ENCODE data around the gene MAFF.

The MAFF gene

DNA sequence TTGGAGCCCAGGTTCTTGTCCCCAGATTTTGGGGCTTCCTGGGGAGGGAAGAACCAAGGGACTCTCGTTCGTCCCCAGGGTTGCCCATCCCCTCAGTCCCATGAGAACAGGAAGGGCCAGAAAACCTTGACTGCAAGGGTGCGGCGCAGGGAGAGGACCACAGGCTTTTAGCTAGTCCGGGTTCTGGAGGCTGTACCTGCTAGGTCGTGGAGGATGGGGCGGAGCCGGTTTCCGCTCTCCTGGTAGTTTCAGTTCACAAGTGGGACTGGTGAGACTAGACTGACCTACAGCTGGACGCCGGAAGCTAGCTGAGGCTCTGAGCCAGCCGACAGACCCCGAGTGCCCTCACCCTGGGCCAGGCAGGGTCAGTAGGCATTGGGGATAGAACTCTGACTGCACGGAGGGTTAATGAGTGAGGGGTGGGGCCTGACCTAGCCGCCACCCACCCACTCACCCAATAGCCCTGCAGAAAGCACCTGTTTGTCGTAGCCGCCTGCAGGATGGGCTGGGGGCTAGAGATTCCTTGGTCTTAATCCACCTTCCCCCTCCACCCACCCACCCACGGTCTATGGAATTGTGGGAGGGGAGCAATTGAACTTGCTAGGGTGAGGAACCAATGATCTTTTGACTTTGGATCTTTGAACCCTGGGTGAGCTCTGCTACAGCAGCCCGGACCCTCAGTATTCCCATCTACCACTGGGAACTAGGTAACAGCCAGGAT is 1.5 kb downstream of the MAFF start:
- no peak for DNase-seq

DNA sequence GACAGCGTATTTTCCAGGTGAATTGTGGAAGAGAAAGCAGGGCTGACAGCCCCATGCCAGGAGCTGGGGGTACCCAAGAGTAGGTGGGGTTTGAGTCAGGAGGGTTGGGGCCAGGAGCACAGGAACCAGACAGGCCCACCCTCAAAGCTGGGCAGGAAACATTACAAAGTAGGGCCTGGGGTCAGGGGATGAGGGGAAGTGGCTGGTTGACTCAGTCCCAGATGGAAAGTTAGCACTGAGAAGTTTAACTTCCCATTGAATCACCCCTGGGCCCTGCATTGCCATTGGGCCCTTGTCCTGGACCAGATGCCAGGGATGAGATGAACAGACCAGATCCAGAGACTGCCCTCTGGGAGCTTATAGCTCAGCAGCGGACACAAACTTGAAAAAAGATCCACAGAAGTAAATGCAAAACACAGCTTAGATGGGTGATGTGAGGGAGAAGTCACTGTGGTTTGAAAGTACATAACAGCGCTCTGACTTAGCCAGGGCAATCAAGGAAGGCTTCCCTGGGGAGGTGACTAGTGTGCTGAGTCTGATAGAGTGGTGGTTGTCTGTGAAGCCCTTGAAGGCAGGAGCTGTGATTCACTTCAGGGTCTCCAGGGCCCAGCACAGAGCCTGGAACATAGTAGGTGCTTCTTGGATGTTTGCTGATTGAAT is 2.2 kb downstream of the MAFF start:
- DNase-seq = no peak

DNA sequence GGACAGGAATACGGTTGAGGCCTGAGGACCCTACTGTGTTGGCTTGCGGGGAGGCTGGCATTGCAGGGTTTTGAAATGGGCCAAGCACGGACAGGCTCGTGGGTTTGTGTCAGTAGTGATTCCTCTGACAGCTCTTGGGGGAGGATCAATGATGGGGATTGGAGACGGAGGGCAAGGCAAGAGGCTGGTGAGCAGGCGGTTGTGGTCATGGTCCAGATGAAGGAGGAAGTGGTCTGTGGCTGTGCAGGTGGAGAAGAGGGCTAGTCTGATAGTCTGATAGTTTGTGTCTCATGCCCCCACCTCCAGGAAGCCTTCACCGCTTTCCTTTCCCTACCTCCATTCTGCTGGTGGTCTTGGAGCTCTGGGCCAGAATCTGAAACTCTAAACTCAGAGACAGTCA is 3.0 kb downstream of the MAFF start:
- DNase-seq = no peak

DNA sequence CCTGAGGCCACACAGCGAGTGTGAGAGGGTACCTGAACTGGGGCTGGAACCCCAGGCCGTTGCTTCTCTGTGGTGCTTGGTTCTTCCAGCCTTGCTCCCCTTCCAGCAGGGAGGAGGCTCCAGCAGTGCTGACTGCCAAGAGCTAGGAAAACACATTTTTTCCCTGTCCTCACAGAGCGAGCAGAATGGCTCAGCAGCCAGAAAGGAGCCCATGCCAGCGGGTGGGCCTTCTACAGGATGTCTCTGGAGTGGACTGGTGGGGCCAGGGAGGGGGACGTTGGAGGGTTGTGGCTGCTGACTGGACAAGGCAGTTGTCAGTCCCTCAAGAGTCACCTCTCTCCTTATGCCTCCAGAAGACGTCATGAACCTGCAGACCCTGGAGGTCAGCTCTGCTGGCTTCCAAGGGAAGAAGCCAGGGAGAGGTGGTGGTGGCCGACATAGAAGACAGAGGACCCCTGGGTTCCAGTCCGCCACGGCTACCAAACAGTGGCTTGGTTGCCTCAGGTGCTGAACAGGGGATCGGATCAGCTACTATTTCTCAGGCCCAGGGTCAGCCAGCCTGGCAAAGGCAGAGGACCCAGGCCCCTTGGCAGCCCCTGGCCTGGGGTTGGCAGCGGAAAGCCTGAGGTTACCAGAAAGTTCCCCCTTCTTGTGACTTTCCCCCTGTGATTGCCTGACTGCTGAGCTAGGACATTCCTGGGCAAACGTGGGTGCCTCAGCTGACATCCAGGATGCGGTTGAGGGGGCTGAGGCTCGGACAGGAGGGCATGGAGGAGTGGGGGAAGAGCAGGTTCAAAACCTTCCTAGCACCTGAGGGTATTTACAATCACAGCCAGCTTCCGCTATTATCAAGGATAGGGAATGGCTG is 3.7 kb downstream of the MAFF start:
- peak in 33 of 56 donors; percentile 14 to 74 (median 43) for DNase-seq

DNA sequence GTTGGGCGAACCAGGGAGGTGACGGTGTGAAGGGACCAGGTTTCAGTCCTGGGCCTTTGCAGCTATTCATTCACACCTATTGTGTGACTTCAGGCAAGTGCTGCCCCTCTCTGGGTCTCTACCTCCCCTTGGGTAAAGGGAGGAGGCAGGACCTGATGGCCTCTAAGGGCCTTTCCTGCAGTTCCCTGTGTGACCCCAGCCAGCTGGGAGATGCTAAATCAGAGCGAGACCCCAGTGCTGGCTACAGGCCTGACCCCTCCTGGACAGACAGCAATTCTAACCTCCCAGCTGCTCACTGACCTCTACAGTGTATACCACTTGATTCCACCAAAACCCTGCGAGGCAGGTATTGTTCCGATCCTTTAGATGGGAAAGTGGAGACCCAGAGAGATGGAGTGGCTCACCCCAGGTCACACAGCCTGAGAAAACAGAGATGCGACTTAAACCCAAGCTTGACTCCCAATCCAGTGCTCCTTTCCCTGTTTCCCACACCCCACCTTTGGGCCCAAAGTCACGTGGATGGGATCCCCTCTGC is 6.2 kb downstream of the MAFF start:
- DNase-seq = no peak

DNA sequence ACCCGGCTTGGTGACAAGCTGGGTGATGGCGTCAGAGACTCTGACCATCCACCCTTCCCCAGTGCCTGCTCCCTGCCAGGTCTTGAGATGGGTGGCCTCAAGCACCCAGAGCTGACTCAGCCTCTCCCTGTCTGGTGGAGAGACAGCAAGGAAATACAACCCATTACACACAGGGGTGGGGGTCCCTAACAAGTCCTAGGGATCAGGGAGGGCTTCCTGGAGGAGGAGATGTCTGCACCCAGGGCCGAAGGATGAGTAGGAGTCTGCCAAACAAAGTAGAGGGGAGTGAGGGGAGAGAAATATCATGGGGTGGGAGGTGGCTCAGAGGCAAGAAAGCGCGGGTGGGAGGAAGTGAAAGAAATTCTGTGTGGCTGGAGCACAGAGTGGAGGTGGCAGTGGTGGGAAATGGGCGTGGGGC is 6.8 kb downstream of the MAFF start:
- DNase-seq = no peak

DNA sequence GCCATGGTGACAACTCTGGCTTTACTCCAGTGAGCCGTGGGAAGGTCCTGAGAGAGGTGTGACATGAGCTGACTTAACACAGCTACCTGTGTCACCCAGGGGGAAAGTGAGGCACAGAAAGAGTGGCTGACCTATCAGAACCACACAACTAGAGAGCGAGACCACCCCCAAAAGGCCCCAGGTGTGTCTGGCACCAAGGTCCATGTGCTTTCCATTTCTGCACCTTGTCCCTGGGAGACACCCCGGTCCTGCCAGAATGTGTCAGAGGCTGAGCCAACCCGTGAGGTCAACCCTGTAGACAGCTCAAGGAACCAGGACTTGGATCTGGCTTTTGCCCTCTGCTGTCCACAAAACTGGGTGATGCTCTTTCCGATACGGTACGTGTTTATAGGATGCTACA is 9.8 kb downstream of the MAFF start:
- DNase-seq = no peak

DNA sequence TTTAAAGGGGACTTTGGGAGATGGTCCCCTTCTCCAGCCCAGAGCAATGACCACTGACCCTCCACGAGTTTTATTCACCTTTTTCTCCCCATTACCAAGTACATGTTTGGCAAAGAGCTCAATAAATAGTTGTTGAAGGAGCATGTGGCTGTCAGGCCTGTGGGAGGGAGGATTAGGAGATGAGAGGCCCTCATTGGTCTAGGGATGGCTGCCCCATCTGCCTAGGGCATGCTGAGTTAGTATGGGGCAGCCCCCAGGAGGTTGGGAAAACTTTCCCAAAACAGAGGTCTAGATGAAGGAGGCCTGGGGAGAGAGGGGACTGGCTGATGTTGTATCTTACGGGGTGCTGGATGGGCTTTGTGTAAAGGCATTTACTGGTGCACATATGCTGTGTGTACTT is 10.6 kb downstream of the MAFF start:
- no peak for DNase-seq

DNA sequence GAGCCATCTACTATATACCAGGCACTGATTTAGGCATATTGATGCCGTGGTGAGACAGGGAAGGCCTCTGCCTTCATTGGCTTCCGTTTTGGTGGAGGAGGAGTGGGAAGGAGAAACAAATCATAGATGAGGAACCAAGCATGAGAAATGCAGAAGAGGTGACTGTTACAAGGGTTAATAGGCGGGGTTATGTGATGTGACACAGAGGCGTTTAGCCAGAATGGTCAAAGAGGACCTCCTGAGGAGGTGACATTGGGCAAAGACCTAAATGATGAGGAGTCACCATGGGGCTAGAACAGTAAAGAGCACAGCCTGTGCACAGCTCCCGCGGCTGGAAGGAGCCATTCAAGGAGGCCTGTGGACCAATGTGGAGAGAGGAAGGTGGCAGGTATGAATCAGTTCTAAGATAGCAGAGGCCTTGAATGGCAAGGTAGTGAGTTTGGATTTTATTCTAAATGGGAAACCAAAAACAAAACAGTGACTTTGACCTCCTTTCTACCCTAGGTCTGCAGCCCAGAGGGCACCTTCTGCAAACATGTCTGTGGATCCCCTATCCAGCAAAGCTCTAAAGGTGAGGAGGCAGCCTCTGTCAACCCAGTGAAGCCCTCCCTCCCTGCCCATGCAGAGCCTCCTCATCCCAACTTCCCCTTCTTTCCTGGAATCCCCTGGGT is 11.7 kb downstream of the MAFF start:
- no peak for DNase-seq

DNA sequence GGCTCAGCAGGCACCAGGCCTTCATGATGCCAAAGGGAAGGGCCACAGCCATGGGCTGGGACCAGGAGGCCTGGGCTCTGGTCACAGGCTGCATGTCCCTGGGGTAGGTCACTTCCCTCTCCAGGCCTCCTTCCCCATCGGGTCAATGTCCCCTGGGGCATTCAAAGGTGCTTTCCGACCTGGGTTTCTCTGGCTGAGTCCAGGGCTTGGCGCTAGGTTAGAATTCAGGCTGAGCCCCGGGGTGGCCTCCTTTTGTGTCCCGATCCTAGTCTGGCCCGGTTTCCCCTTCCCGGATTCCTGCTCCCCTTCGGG is 12.2 kb downstream of the MAFF start:
- DNase-seq = no peak

DNA sequence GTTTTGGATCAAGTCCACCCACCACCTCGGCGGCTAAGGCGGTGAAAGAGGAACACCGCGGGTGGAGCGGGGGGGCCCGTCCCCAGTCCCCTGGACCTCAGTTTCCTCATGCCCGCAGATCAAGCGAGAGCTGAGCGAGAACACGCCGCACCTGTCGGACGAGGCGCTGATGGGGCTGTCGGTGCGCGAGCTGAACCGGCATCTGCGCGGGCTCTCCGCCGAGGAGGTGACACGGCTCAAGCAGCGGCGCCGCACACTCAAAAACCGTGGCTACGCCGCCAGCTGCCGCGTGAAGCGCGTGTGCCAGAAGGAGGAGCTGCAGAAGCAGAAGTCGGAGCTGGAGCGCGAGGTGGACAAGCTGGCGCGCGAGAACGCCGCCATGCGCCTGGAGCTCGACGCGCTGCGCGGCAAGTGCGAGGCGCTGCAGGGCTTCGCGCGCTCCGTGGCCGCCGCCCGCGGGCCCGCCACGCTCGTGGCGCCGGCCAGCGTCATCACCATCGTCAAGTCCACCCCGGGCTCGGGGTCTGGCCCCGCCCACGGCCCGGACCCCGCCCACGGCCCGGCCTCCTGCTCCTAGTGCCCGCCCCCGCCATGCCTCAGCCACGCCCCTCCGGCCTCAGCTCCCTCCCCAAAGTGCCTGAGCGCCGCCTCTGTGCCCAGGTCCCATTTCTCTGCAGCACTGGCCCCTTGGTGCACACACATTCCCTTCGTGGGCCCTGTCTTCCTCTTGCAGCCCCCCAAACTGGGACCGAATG is 12.7 kb downstream of the MAFF start:
- DNase-seq = peak in 30 of 56 donors; percentile 14 to 78 (median 47)

DNA sequence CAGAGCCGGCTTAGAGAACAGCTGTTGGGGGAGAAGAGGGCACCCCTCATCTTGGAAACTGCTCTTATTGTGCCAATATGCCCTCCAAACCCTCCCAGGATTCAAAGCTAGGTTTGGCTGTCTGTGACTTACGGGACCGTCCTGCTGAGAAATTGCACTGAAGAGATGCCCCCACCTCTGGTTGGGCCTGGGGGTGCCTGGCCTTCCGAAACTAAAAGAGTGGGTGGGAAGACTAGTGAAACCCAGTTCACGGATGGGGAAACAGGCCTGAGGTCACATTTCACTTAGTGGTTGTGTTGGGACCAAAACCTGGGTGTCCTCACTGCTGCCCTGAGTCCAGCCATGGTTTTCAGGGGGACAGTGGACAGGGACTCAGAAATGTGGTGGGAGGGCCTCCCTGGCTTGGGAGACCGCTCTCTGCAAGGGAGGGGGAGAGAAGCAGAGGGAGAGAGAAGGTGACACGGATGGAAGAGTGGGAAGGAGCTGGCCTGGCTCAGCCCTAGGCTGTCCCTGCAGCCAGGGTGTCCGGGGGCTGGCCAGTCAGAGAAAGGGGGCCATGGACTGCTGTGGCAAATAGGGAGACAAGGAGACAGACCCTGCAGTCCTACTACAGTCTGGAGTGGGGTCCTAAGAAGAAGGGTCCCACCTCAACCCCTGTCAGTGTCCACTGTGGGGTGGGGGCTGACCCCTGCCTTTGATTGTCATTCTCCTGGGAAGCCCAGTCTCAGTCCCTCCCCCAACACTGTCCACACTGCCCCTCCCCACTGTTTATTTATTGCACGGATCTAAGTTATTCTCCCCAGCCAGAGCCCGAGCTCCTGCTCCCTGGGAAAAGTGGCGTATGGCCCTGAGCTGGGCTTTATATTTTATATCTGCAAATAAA is 13.6 kb downstream of the MAFF start:
- DNase-seq = no peak

DNA sequence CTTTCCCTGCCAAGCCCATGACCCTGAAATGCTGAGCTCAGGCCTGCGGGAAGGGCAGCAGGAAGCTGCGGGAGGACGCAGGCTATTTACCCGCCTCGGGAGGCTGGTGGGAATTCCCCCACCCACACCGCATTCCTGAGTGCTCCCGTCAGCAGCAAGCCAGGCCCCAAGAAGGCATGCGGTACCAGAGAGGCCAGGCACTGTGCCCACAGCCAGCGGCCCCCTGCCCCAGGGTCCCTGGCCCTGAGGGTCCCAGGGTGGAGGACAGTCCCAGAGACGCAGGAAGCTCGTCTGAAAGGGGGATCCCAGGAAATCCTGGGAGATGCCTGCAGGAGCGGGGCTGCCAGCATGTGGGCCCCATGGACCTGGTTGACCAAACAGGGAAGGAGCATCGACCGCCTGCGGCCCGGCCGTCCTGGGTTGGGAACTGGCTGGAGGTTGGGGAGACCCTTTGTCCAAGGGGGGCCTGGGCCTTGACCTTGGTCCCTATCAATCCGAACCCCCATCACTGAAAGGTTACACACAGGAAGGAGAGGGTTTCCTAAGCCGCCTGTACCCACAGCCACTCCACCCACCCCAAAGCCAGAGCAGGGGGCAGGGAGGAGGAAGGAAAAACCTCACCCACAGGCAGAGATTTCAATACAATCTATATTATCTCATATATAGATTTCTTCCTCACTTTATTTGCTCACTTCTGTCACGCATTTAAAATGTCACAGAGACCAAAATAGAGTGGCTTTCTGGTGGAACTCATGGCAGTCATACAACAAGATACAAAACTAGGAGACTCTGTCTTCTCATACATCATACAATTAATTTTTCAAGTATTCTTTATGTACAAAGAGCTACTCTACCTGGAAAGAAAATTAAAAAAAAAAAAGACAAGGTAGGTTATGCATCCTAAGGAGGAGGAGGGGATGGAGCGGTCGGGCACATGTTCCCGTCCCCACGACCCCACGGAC is 17.1 kb downstream of the MAFF start:
- no peak for DNase-seq

DNA sequence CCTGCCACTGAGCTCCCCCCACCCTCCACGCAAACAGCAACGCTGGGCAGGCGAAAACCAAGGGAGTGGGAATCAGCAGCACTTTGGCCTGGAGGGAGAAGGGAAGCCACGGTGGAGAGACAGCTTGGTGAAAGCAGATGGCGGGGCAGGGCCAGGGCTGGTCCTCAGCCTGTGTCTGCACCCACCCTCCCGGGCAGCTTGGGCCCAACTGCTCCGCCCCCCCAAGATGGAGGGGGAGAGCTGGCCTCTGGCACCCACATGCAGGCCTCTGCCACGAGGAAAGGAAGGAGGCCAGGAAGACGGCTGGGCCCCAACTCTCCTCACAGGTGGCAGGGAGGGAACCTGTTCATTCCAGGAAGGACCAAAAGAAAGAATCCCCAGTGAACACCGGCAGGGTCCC is 17.8 kb downstream of the MAFF start:
- DNase-seq = no peak

DNA sequence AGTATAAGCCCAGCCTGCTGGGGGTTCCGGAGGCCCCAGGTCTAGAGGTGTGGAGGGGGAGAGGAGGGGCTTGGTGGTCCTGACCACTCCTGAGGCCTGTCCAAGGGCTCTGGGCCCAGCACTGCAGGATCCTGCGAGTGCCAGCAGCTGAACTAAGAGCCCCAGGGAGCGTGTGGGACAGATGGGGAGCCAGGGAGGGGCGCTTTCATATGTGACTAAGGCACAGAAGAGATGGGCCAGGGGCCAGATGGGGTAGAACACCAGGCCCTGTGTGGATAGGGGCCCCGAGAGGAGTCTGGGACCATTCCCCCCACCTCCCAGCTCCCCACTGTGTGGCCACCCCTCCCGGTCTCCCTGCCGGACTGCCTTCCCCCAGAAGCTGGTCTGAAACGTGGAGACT is 18.4 kb downstream of the MAFF start:
- no peak for DNase-seq

DNA sequence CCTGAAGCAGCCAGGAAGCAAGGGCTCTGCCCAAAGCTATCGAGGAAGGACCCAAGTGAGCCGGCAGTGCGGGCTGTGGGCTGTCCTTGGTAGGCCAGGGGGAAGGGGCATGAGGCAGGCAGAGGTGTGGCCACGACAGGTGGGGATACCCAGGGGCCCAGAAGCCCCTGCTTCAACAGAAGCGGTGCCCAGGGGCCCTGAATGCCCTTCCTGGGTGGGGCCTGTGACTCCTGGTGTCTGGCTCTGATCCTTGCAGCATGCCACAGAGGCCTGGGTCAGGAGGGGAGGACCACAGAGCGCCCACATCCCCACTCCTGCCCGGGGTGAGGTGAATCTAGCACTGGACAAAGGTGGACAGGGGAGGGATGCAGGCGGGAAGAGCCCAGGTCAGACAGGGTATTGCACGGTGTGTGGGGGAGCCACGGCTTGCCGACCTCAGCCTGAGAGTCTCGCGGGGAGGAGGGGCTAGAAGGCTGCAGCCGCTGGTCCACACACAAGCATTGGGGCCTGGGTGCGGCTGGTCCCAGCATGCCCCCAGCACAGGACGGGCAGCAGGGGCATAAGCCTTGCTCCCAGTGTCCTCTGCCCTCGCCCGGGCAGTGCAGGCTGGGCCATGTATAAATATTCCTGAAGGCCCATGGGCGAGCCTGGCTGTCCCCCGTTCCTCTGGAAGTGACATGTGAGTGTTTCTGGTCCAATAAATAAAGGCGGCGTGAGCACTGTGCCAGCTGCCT is 19.0 kb downstream of the MAFF start:
- no peak for DNase-seq

DNA sequence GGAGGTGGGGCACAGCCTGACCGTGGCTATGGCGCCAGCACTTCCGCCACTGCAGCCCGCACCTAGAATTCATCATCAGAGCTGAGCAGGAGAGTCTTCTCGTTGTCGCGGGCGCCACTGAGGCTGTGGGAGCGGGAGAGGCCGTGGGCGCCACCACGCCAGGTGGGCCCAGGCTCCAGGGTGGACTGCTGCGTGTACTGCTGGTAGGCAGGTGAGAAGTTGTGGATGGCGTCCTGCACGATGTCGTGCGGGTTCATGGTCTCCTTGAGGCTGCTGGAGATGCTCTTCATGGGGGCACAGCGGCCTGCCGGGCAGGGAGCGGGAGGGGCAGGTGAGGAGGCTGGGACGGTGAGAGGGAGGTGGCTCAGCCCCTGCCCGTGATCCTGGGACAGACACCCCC is 19.6 kb downstream of the MAFF start:
- DNase-seq = no peak
